Mucosa of gallbladder (tissue), 1 donor: ENCODE data around the gene ASIC1. TPM values are rescaled to one million over a fixed set of nuclear protein-coding genes. Genes with fewer than 3 reads are reported as not detected.
A peak's percentile ranks its signal among the peaks of the same experiment; 100 is the strongest.

Experiments
- DNase-seq: peaks from one replicate; pipeline ENCODE4 v3.0.0-alpha.2; 2020; ENCODE audit warnings: low spot score
- total RNA-seq: library from RNA; stranded (reverse); gene quantifications from one replicate; pipeline ENCODE4 v1.2.1, GENCODE V29; 2021
- donor health status: DM: no; HTN: no; CAD: no.

The ASIC1 gene
- total RNA-seq, 1 donor from 2014 or later = 4.1 TPM

DNA sequence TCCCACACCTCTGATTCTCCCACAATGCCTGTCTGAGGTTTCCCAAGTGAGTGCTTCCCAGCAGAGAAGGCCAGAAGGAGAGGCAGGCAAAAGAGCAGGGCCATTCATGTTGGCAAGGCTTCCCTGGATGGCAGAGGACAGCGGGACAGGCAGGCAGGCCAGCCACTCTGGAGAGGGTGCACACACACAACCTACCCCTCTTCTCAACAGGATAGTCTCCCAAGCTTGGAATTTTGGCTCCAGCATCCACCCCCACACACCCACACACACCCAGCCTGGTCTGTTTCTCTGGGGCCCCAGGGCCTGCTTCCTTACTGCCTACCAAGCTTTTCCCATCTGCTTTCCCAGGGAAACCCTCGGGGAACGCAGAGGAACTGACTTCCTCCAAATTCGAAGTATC, 16.7 kb upstream of the ASIC1 start:
- no peak for DNase-seq

DNA sequence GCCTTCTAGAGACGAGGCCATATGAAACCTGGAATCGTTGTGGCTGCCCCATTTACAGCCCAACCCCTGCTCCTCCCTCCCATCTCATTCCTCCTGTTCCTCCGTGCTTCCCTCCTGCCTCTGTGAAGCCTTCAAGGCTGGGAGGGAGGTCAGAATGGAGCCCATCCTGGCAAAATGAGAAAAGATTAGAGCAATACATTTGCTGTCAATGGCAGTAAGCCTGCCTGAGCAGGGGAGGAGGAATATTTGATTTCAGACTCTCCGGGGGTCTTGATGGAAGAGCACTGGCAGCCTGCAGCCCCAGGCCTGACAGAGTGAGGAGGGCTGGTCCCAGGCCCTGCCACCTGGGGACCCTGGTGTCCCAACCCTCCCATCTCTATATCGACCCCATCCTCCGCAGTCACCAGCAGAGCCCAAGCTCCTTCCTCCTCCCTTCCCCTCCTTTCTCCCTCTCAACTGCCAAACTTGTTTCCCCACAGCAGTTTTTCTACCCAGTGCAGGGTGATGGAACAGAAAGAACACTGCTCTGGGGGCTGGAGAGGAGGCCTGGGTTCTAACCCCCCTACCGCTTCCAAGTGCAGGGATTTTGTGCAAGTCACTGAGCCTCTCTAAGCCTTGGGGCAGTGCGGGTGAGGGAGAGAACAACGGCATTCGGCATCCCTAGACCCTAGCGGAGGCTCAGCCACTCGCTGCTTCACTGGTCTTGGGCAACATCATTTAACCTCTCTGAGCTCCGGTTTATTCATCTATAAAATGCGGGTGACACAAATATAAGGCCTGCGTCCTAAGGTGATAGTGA, 16.1 kb upstream of the ASIC1 start:
- DNase-seq = no peak

DNA sequence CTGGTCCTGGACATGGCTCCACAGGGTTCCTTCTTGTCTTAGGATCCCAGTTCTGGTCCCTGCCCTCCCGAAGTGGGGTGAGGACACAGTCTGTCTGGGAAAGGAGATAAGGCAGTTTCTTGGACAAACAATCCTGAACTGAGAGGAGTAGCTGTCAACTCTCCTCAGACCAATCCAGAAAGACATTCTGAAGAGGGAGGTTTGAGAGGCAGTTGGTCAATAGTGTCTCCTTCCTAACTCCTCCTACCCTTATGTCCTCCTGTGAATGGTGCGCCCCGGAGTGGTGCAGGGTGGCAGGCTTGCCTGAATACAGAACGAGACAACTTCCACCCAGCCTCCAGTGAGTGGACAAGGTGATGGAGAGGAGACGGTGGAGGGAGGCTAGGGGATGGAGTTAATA, 15.4 kb upstream of the ASIC1 start:
- no peak for DNase-seq

DNA sequence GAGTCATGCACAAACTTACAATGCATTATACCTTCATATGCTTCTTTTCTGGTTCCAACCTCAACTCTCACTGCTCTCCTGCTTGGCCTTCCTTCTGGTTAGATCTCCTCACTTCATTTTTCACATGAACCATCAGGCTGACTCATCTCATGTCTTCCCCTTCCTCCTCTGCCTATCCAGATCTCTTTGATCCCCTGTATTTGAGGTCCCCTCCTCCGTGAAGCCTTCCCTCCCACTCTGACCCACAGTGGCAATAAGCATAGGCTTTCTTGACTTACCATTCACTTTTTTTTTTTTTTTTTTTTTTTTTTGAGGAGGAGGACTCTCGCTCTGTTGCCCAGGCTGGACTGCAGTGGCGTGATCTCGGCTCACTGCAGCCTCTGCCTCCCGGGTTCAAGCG, 14.7 kb upstream of the ASIC1 start:
- no peak for DNase-seq

DNA sequence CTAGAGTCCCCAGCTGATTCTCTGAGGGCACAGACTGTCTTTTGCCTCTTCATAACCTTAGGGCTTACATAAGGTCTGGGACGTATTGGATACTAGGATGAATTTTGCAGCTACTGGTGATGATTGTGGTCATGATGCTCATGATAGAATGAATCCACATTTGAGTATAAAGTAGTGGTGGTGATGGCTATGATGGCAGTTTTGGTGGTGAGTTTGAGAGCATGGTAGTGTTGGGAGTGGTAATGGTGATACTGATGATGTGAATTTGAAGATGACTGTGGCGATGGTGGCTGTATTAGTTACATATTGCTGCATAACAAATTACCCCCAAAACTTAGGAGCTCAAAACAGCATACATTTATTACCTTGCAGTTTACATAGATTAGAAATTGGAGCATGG, 14.1 kb upstream of the ASIC1 start:
- no peak for DNase-seq

DNA sequence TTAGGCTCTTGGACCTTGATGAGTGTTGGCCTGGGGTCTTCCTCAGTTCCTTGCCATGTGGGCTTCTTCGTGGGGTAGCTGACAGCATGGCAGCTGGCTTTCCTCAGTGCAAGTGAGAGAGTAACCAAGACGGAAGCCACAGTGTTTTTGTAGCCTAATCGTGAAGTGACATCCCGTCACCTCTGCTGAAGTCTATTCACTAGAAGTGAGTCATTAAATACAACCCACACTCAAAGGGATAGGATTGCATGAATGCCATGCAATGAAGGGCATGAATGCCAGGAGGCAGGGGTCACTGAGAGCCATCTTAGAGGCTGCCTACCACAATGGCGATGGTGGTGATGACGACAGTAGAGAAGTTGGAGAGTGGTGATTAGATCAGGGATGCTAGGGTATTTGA, 13.5 kb upstream of the ASIC1 start:
- no peak for DNase-seq

DNA sequence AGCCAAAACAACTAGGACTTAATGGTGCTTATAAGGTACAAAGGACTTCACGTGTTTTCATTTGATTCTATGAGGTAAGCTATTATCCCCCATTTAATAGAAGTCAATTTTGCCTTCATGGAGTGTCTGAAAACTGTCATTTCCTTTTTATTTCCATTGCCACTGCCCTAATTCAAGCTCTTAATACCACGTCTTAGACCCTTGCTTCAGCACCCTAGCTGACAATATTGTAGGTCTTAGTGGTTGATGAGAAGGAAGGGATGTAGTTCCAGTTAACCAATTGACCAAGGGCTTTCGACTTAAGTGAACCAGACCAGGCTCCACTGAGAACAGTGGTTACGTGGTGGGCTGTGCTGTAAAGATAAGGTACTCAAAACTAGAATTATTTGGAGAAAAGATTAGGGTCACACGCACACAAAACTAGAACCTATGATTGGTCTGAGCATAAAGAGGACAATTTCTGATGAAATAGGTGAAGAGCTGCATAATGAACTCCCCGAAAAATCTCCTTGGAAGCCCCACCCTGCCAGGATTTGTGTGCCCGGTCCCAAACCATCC, 9.6 kb upstream of the ASIC1 start:
- DNase-seq = no peak

DNA sequence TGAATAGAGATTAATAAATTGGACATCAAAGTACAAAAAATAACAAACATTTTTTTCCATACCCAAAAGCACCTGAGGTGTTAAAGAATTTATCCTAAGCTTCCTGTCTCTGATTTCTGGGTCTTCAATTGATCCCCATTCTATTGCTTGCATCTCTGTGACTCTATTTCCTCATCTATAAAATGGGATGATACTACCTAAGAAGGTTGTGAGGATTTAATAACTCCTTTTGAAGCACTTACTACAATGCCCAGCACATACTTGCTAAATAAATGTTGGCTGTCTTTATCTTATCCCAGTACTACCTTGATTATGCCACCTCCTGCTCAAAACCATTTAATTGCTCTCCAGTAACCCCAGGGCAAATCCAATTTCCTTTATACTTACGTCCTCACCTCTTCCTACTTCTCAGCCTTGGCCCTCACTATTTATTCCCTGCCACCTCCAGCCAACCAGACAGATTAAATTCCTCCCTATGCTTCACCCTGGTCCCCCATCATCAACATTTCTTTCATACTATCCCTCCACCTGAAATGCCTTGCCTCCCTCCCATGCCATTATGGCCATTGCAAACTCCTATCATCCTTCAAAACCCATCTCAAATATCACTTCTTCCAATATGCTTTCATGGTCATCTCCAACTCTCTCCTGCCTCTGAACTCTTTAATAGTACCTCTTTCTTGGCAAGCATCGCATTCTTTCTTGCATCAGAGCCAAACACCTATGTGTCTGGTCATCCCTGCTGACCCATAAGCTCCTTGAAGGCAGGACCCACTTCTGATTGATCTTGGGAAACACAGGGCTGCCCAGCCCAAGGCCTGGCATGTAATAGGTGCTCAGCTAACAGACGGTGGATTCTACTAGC, 7.9 kb upstream of the ASIC1 start:
- no peak for DNase-seq

DNA sequence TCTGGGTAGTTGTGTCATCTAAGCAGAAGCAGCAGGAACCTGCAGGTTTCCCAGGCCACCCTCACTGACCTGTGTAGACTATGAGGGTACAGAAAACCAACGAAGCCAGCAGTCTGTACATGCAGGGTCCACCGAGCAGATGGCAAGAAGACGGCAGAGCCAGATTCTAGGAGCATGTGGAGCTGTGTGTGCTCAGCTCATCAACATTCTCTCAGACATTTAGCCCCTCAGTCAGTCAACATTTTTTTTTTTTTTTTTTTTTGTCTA, 7.3 kb upstream of the ASIC1 start:
- DNase-seq = no peak

DNA sequence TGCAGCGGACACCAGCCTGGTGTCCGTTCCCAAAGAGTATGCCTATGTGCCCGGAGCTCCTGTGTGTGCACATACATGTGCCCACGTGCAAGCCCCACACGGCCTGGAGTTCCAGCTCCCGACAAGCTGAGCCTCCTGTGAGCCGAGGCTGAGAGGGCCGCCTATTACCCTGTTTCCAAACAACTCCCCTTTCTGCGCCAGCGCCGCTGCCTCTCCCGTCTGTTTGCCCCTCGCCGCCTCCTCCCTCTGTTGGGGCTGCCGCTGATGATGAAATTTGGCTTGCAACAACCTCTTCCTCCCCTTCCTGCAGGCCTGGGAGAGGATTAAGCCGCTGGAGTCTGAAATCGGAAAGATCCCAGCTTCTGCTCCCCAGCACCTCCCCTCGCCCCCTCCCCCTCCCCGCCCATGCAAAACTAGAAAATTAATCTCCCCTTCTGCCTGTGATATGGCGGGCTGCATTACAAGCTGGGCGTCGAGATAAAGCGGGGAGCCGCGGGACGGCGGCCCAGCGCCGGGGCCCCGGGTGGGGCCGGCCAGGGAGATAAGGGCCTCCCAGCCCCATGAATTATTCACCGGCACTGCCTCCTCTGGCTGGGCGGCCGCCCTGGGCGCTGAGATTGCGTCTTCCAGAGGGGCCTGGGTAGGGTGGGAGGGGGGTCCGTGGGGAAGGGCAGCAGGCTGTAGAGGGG, 6.8 kb upstream of the ASIC1 start:
- DNase-seq = no peak

DNA sequence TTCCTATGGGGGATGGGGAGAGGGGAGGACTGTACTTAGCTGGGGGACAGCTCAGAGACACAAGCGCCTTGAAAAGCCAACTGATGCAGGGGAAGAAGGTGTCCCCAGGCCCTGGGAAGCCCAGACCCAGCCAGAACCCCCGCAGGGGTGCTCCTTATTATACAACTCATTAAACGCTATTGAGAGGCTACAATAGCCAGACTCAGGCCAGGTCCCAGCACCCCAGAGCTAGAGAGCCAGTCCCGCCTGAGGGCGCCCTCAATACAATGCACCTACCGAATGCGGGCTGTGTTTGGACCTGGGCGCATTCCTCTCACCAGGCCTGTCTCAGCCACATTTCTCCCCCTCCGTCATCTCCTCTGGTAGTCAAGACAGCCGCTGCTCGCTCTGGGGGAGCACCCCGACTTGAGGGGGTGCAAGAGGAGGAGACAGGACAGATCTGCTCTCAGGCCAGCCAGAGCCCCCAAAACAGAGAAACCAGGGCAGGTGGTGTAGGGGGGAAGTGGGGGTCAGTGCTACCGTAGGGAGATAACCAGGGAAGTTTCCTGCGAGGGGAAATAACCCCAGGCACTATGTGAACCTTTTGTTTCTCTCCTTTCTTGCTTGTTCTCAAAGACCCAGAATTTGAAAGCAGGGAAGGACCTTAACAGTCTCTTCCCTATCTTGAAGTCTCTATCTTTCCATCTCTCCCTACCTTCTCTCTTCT, 6.1 kb upstream of the ASIC1 start:
- no peak for DNase-seq

DNA sequence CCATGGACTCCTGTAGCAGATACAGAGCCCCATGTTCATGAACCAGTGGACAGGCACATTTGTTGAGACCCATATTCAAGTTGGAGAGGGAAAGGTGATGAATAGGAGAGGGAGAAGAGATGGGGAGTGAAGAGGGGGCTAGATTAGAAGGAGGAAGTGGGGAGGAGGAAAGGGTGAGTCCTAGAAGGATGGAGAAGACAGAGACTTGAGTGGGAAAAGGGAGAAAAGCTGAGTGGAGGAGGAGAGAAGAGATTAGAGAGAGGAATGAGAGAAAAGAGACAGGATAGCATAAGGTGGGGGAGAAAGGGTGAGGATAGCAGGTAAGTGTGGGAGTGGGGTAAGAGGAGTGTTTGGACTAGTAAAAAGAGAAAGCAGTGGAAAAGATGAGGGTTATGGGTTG, 4.9 kb upstream of the ASIC1 start:
- DNase-seq = no peak

DNA sequence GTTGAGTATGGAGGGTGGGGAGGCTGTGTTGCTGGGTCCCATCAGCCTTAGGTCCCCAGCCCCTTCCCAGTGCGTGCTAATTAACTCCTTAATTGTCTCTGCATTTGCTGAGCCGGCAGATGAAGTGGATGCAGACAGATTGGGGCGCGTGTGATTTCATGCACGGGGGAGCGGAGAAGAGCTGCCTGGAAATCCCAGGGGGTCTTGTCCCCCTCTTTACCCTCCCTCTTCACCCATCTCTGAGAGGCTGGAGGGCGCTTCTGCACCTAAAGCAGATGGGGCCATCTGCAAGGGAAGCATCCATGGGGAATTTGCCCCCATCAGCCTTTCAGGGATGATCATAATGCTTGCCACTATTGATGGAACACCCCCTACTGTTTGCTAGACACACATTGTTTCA, 4.4 kb upstream of the ASIC1 start:
- DNase-seq = no peak

DNA sequence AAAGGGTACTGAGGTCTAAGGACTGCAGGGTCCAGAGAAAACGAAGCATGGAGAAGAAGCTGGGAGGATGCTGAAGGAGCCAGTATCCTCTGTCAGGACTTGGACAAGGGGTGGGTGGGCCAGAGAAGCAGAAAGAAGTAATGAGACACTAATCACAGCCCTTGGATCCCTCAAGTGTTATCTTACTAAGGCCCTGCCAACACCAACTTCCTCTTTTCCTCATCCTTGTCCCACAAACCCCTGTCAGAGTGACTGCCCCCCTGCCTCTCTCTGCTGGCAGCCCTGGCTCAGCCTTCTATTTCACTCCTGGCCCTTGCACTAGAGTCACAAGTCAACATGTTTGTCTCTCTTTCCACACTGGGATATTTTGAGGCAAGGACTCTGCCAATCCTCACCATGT, 3.8 kb upstream of the ASIC1 start:
- DNase-seq = no peak

DNA sequence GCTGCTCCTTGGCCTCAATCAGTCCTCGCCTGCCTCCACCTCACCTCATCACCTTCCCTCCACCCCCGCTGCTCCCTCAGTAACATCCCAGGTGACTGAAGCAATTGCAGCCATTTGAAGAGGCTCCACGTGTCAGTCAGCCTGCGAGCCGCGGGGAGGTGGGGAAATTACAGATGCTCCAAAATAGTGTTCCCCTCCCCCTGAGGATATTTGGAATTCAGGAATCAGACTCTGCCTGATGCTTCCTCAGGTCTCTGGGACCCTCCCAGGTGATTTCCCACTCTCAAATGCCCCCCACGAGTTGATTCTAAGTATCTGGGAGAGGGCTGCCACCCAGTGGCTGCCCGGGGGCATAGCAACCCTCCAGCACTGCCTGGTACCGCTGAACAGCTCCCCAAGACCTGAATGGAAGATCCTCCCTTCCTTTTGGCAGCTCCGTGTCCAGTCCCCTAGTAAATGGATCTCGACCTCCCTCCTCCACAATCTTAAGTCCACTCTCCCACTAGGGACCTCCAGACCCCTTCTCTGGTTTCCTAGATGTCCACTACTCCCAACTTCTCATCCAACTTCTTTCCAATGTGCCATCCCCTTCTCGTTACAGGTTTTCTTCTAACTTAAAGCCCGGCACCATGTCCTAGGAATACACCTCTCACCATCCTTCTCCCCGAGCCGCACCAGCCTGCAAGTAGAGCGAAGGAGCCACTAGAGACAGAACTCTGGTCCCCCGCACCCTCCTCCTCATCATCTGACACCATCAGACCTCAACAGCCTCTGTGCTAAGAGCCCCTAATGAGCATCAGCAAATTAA, 1.4 kb upstream of the ASIC1 start:
- DNase-seq = peak; percentile 40

DNA sequence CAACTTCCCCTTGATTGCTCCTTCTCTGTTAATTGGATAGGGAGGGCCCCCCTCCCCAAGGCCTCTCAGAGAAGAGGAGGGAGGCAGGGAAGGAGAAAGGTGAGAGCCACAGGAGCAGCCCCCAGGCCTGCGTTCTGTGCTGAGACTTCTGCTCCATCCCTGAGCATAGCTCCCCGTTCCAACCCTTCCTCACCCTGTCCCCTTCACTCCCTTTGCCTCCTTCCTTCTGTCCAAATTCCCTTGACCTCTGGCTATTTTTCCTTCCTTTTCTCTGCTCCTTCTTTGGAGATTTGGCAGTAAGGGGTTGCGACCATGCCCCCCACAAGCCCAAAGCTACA, 788 bp upstream of the ASIC1 start:
- DNase-seq = no peak

DNA sequence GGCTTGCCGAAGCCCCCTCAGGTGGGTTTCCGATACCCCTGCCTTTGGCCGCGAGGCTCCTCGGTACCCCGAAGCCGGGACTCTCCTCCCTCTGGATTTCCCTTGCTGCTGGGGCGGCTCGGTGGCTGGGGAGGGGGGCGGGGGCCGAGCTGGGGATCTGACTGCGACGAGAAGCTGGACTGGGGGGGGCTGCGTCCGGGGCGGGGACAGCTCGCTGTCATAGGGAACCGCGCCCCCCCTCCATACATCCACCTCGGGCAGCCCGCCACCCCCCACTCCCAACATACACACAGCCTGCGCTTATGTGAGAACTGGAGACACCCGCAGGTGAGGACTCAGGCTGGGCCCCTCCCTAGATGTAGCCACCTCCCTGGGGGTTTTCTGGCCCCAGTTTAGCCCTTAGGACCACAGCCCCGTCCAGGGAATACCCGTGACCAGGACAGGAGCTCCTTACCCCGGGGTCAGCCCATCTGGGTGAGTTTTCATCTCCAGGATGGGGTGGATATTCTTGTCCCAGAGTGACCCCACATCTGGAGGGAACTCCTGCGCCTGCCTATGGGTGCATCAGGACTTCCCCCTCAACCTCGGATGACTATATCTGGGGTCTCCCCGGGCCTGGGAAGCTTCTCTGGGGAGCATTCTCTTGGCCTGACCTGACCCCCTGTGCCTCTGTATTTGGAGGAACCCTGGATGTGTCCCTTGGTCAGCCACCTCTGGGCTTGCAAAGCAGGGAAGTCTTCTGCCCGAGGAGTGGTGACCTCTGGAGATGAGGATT, 687 bp downstream of the ASIC1 start:
- DNase-seq = no peak

DNA sequence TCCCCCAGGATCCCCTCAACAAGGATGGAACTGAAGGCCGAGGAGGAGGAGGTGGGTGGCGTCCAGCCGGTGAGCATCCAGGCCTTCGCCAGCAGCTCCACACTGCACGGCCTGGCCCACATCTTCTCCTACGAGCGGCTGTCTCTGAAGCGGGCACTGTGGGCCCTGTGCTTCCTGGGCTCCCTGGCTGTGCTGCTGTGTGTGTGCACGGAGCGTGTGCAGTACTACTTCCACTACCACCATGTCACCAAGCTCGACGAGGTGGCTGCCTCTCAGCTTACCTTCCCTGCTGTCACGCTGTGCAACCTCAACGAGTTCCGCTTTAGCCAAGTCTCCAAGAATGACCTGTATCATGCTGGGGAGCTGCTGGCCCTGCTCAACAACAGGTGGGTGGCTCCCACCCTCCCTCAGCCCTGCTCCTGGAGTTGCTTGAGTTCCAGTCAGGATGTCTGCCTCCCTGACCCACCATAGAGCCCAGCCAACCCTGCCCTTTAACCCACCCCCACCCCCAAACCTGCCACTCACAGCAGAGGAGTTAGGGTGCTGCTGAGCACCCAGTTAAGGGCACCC, 1.4 kb downstream of the ASIC1 start:
- no peak for DNase-seq

DNA sequence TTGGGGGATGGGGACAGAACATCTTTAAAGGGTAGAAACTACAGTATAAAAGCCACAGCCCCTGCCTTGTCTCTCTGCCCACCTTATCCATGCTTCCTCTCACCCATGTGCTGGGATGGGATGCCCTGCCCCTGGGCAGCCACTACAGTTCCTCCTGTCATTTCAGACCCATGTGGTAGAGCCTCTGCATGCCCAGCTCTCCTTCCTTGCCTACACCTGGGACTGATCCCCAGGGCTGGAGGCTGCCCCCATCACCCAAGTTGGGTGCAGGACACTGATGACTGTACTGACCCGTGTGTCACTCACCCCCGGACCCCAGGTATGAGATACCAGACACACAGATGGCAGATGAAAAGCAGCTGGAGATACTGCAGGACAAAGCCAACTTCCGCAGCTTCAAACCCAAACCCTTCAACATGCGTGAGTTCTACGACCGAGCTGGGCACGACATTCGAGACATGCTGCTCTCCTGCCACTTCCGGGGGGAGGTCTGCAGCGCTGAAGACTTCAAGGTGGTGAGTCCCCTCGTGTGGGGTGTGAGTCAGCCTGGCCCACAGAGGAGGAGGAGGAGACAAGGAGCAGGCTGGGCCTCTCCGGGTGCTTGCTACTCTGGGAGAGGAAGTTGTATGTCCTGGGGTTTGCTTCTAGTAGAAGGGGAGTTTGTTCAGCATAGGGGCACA, 2.2 kb downstream of the ASIC1 start:
- no peak for DNase-seq

DNA sequence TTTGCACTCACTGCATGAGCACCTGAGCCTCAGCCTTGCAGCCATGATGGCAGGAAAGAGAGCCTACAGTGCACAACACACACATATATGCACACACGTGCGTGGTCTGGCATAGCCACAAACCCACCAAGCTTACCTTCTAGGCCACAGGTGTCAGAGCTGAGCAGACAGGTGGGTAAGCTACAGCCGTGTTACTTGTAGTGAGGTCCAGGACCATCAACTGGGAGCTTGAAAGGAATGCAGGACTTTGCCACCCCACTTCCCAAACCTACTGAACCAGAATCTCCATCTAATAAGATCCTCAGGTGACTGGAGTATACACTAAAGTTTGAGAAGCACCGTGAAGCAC, 2.7 kb downstream of the ASIC1 start:
- no peak for DNase-seq
